ENCODE measurements around the gene SRRM3.
"Not testable (repeated sequence)": the region's sequence is repeated elsewhere in the genome, so short reads cannot be mapped to it uniquely, and the experiment has no call there.

Gene SRRM3

DNA sequence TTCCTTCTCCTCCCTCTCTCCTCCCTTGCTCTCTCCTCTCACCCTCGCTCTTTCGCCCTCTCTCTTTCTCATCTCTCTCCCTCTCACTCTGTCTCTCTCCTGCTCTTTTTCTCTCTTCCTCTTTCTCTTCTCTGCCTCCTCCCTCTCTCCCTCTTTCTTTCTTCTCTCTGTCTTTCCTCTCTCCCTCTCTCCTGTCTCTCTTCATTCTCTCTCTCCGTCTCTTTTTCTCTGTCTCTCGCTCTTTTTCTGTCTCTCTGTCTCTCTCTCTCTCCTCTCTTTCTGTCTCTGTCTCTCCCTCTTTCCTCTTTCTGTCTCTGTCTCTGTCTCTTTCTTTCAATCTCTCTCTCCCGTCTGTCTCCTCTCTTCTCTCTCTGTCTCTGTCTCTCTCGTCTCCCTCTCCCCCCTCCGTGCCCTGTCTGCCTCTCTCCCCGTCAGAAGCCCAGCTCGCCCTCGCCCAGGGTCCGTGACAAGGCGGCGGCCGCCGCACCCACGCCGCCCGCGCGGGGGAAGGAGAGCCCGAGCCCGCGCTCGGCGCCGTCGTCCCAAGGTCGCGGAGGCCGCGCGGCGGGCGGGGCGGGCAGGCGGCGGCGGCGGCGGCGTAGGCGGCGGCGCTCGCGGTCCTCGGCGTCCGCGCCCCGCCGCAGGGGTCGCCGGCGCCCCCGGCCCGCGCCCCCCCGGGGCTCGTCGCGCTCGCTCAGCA lies 79.5 kb downstream of the SRRM3 start:
- Histone ChIP-seq H3K27ac (ENCODE audit: low read depth, low read length) (no peak overlapping the region), H3K36me3 (ENCODE audit: insufficient read depth, low read length) (no peaks in the 10 kb centered on the region), H3K79me2 (ENCODE audit: control insufficient read depth, insufficient read depth, low read length, unreplicated experiment) (no peaks in the 10 kb centered on the region), H3K4me3 (ENCODE audit: low read depth, low read length) (peak overlapping the region; percentile 76), H3K4me1 (ENCODE audit: control insufficient read depth, insufficient read depth, low read length, unreplicated experiment) (no peaks in the 10 kb centered on the region), H3K27me3 (ENCODE audit: insufficient read depth, low read length) (peaks cover 23% of the 10 kb centered on the region), H2AFZ (ENCODE audit: low read length, unreplicated experiment) (peak overlapping the region; percentile 85)

DNA sequence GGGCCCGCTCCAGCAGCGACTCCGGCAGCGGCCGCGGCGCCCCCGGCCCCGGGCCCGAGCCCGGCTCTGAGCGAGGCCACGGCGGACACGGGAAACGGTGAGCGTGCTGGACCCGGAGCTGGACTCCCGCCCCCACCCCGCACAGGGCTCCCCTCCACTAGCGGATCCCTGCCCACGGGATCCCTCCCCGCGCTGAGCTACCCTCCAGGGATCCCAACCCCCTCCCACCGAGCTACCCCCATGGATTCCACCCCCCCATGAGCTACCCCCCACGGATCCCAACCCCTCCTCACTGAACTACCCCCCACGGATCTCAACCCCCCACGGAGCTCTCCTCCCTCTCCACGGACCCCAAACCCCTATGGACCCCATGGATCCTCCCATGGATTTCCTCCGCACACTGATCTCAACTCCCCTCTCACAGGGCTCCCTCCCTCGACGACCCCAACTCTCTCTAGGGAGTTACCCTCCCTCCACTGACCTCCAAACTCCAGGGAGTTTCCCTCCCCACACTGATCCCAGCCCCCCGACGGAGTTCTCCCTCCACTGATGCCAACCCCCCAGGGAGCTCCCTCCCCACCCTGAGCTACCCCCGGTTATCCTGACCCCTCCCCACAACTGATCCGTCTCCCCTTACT lies 80.1 kb downstream of the SRRM3 start:
- Histone ChIP-seq H3K4me3 (ENCODE audit: low read depth, low read length) (peak overlapping the region; percentile 70), H3K79me2 (ENCODE audit: control insufficient read depth, insufficient read depth, low read length, unreplicated experiment) (no peaks in the 10 kb centered on the region), H3K27me3 (ENCODE audit: insufficient read depth, low read length) (peaks cover 23% of the 10 kb centered on the region), H2AFZ (ENCODE audit: low read length, unreplicated experiment) (no peak overlapping the region), H3K27ac (ENCODE audit: low read depth, low read length) (no peak overlapping the region), H3K4me1 (ENCODE audit: control insufficient read depth, insufficient read depth, low read length, unreplicated experiment) (no peaks in the 10 kb centered on the region), H3K36me3 (ENCODE audit: insufficient read depth, low read length) (no peaks in the 10 kb centered on the region)

DNA sequence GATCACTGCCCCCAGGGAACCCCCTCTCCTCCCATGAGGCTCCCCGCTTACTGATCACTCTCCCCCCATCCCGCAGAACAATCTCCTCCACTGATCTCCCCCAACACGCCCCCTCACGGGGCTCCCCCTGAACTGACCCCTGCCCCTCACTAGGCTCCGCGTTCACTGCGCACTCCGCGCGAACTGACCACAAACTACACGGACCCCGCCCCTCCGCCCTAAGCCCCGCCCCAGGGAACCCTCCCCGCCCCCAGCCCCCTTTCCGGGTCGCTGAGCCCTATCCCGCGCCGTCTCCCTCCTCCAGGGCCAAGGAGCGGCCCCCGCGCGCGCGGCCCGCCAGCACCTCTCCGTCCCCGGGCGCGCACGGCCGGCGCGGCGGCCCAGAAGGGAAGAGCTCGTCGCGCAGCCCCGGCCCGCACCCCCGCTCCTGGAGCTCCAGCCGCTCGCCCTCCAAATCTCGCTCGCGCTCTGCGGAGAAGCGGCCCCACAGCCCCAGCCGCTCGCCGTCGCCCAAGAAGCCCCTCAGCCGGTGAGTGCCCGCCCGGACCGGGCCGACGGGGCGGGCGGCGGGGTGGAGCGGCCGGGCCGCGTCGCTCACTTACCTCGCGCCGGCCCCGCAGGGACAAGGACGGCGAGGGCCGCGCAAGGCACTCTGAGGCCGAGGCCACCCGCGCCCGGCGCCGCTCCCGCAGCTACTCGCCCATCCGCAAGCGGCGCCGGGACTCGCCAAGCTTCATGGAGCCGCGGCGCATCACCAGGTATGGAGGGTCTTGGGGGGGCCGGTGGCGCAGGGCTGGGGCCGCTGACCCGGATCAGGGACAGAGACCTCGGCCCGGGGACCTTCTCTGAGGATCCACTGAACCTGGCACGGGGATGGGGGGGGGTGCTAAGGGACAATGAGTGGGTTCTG lies 80.9 kb downstream of the SRRM3 start:
- H3K36me3 ChIP-seq (ENCODE audit: insufficient read depth, low read length), result no peaks in the 10 kb centered on the region
- peak overlapping the region; percentile 70 for H3K4me3 ChIP-seq (ENCODE audit: low read depth, low read length)
- no peaks in the 10 kb centered on the region for H3K4me1 ChIP-seq (ENCODE audit: control insufficient read depth, insufficient read depth, low read length, unreplicated experiment)
- no peak overlapping the region for H3K27ac ChIP-seq (ENCODE audit: low read depth, low read length)
- H2AFZ ChIP-seq (ENCODE audit: low read length, unreplicated experiment), result no peak overlapping the region
- no peaks in the 10 kb centered on the region for H3K79me2 ChIP-seq (ENCODE audit: control insufficient read depth, insufficient read depth, low read length, unreplicated experiment)
- H3K27me3 ChIP-seq (ENCODE audit: insufficient read depth, low read length), result peaks cover 23% of the 10 kb centered on the region

DNA sequence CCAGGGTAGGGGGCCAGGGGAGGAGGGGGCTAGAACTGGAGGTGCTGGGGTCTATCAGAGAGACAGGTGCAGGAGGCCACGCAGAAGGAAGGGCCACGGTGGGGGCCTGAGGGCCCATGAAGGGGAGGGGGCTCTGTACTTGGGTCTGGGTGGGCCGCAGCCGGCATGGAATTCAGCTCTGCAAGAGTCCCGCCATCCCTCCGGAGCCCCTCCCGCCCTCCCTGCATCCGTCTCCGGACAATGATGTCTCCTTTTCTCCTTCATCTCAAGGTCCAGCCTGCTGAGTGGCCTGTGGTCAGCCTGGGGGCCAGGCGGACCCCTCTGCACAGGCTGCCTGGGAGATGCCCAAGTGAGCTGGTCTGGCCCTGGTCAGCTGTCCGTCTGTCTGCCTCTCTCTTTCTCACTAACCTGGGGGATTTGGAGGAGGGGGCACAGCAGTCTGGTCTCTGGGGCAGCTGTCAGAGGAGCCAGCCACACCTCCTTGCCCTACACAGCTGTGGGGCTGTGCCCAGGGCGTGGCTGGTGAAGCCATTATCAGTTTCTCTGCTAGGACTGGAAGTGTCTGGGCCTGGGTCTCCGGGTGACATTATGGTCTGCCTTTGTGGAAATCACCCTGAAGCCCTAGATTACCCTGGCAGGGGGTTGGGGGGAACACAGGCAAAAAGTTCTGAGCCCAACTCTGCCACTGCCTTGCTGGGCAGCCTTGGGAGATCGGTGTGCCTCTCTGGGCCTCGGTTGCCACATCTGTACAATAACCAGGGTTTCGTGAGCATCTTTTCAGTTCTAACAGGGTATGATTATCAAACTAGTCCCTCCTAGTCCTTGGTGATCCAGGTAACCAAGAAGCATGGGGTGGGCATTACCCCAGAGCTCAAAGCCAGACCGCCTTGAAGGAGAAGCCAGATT lies 81.8 kb downstream of the SRRM3 start:
- Histone ChIP-seq H3K27ac (ENCODE audit: low read depth, low read length) (no peak overlapping the region), H3K36me3 (ENCODE audit: insufficient read depth, low read length) (no peaks in the 10 kb centered on the region), H3K79me2 (ENCODE audit: control insufficient read depth, insufficient read depth, low read length, unreplicated experiment) (no peaks in the 10 kb centered on the region), H3K4me3 (ENCODE audit: low read depth, low read length) (peak overlapping the region; percentile 70), H3K27me3 (ENCODE audit: insufficient read depth, low read length) (peaks cover 23% of the 10 kb centered on the region), H2AFZ (ENCODE audit: low read length, unreplicated experiment) (no peak overlapping the region), H3K4me1 (ENCODE audit: control insufficient read depth, insufficient read depth, low read length, unreplicated experiment) (no peaks in the 10 kb centered on the region)

DNA sequence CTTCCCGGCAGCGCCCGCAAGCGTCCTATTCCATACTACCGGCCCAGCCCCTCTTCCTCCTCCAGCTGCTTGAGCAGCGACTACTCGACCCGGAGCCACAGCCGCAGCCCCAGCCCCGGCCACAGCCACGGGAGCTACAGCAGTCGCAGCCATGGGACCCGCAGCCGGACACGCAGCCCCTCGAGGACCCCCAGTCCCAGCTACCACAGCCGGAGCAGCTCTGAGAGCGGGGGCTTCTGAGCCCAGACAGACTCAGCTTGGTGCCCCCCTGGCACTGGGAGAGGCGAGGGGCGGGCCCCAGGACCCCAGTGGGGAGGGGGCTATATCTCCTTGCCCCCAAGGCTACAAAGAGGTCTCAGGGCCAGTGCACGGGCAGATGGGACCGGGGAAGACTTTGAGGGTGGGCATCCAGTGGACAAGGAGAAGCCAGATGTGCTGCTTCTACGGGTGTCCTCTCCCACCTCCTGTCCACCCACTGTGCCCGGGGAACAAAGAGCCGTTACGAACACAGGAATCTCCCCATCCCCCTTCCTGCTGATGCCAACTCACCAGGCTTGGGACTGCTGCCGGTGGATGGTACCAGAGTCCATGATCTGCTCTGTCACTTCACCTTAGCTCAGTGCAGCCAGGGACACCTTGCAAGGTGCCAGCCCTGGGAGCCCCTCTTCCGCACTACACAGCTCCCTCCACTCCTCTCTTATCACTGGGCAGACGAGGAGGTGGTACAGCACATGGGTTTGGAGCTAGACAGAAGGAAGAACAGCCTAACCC lies 84.1 kb downstream of the SRRM3 start:
- H3K36me3 ChIP-seq (ENCODE audit: insufficient read depth, low read length), result no peaks in the 10 kb centered on the region
- peaks cover 17% of the 10 kb centered on the region for H3K27me3 ChIP-seq (ENCODE audit: insufficient read depth, low read length)
- no peak overlapping the region for H3K27ac ChIP-seq (ENCODE audit: low read depth, low read length)
- no peak overlapping the region for H3K4me3 ChIP-seq (ENCODE audit: low read depth, low read length)
- no peak overlapping the region for H2AFZ ChIP-seq (ENCODE audit: low read length, unreplicated experiment)
- no peaks in the 10 kb centered on the region for H3K79me2 ChIP-seq (ENCODE audit: control insufficient read depth, insufficient read depth, low read length, unreplicated experiment)
- peaks cover under 1% of the 10 kb centered on the region for H3K4me1 ChIP-seq (ENCODE audit: control insufficient read depth, insufficient read depth, low read length, unreplicated experiment)

DNA sequence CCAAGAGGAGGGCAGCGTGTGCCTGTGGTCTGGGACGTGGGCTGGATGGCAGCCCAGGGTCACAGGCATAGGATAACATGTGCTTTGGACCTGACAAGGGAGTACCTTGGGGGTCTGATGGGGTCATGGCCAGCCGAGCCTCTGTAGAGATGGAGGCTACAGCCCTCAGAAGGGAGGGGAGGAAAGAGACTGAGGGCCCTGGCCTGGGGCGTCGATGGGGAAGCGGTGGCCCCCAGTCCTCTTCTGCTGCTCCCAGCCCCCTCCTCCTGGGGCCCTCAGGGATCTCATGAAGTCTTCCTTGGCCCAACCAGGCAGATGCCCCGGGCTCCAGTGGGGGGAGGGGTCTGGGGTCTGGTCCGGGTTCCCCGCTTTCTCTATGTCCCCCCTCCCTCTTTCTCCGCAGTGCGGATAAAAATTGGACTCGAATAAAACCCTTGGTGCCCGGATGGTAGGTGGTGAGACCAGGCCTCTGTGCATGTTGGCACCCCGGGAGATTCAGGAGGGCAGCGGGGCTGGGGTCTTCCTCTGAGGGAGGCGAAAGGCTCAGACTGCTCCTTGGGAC lies 85.2 kb downstream of the SRRM3 start:
- no peaks in the 10 kb centered on the region for H3K36me3 ChIP-seq (ENCODE audit: insufficient read depth, low read length)
- H3K4me1 ChIP-seq (ENCODE audit: control insufficient read depth, insufficient read depth, low read length, unreplicated experiment), result peaks cover 9% of the 10 kb centered on the region
- no peak overlapping the region for H3K4me3 ChIP-seq (ENCODE audit: low read depth, low read length)
- H3K27me3 ChIP-seq (ENCODE audit: insufficient read depth, low read length), result peaks cover 7% of the 10 kb centered on the region; the same call in 1 of the 2 replicates
- no peaks in the 10 kb centered on the region for H3K79me2 ChIP-seq (ENCODE audit: control insufficient read depth, insufficient read depth, low read length, unreplicated experiment)
- H3K27ac ChIP-seq (ENCODE audit: low read depth, low read length), result no peak overlapping the region
- no peak overlapping the region for H2AFZ ChIP-seq (ENCODE audit: low read length, unreplicated experiment)

DNA sequence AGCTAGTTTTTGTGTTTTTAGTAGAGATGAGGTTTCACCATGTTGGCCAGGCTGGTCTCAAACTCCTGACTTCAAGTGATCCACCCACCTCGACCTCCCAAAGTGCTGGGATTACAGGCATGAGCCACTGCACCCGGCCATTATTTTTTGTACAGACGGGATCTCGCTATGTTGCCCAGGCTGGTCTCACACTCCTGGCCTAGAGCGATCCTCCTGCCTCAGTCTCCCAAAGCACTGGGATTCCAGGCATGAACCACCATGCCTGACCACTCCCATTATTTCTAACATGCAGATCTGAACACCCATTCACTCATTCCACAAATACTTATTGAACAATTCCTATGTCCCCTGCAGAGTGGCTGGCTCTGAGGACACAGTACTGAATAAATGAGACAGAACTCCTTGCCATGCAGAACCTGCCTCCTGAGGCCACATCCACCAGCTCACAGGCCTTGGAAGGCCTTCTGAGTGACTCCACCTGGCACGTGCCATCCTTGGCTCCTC lies 89.2 kb downstream of the SRRM3 start:
- not testable (repeated sequence) for H3K36me3 ChIP-seq (ENCODE audit: insufficient read depth, low read length); H3K27me3 ChIP-seq (ENCODE audit: insufficient read depth, low read length); H2AFZ ChIP-seq (ENCODE audit: low read length, unreplicated experiment); H3K79me2 ChIP-seq (ENCODE audit: control insufficient read depth, insufficient read depth, low read length, unreplicated experiment)
- Histone ChIP-seq H3K4me1 (ENCODE audit: control insufficient read depth, insufficient read depth, low read length, unreplicated experiment) (peaks cover 34% of the 10 kb centered on the region), H3K4me3 (ENCODE audit: low read depth, low read length) (peak overlapping the region; percentile 52), H3K27ac (ENCODE audit: low read depth, low read length) (peak overlapping the region; percentile 90)

DNA sequence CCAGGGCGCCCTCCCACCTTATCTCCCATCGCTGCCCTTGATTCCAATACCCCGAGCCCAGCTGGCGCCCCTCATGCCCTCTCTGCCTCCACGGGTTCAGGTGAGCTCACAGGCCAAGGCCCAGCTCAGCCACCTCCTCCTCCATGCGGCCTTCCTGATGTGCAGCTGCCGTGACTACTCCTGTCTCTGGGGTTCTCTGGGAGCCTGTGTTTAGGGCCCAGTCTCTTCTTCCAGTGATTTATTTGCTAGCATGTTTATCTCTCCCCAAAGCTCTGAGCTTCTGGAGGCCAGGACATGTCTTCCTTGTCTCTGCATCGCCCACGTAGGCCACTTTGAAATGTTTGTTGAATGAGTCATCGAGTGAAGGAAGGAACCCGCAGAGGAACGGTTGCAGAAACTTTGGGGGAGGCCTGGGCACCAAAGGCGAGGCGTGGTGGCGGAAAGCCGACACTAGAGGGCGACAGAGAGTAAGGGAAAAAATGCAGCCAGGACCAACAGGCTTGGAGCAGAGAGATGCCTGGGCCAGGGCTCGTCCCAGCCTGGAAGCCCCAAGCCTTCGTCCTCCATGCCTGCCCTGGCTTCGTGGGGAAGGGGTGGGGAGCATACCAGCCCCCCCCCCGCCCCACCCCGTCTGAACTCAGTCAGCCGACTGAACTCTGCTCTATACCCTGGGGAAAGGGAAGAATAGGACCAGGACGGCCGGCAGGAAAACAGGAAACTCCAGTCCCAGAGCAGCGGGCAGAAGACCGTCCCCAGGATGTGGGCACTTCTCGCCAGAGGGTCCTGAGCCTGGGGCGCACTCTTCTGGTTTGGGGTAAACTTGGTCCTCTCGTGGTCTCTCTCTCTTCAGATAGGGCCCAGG lies 89.9 kb downstream of the SRRM3 start:
- Histone ChIP-seq H3K4me3 (ENCODE audit: low read depth, low read length) (peak overlapping the region; percentile 67), H3K79me2 (ENCODE audit: control insufficient read depth, insufficient read depth, low read length, unreplicated experiment) (no peaks in the 10 kb centered on the region), H3K27me3 (ENCODE audit: insufficient read depth, low read length) (no peaks in the 10 kb centered on the region), H3K4me1 (ENCODE audit: control insufficient read depth, insufficient read depth, low read length, unreplicated experiment) (peaks cover 37% of the 10 kb centered on the region), H3K27ac (ENCODE audit: low read depth, low read length) (peak overlapping the region; percentile 90), H3K36me3 (ENCODE audit: insufficient read depth, low read length) (no peaks in the 10 kb centered on the region), H2AFZ (ENCODE audit: low read length, unreplicated experiment) (peak overlapping the region; percentile 92)

DNA sequence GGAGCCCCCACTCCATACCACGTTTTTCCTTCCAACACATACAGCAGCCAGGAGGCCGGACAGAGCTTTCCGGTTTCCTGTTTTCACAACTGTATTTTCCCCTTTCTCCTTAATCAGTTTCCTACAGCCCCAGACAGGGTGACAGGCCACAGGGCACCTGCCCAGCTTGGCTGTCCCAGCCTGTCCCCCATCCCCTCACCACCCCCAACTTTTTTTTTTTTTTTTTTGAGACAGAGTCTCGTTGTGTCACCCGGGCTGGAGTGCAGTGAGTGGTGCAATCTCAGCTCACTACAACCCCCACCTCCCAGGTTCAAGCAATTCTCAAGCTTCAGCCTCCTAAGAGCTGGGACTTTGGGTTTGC lies 90.5 kb downstream of the SRRM3 start:
- peak overlapping the region; percentile 67 for H2AFZ ChIP-seq (ENCODE audit: low read length, unreplicated experiment)
- H3K4me3 ChIP-seq (ENCODE audit: low read depth, low read length), result peak overlapping the region; percentile 67
- no peaks in the 10 kb centered on the region for H3K79me2 ChIP-seq (ENCODE audit: control insufficient read depth, insufficient read depth, low read length, unreplicated experiment)
- peaks cover 43% of the 10 kb centered on the region for H3K4me1 ChIP-seq (ENCODE audit: control insufficient read depth, insufficient read depth, low read length, unreplicated experiment)
- H3K36me3 ChIP-seq (ENCODE audit: insufficient read depth, low read length), result no peaks in the 10 kb centered on the region
- peak overlapping the region; percentile 90 for H3K27ac ChIP-seq (ENCODE audit: low read depth, low read length)
- no peaks in the 10 kb centered on the region for H3K27me3 ChIP-seq (ENCODE audit: insufficient read depth, low read length)
